Neuron (in vitro differentiated cells): ENCODE measurements around the gene SIGLEC10.
"Not testable (repeated sequence)": the region's sequence is repeated elsewhere in the genome, so short reads cannot be mapped to it uniquely, and the experiment has no call there.

Source experiments
- H2AFZ ChIP-seq: one replicate; pipeline ENCODE4 v1.6.1; 2013; ENCODE audit warnings: low read depth, mild to moderate bottlenecking, inconsistent platforms, low read length, moderate library complexity
- H3K27me3 ChIP-seq: one replicate; pipeline ENCODE4 v1.6.1; 2013; ENCODE audit warnings: low read length; ENCODE audit not compliant: insufficient read depth
- H3K36me3 ChIP-seq: one replicate; pipeline ENCODE4 v1.6.1; 2013; ENCODE audit warnings: low read length; ENCODE audit not compliant: insufficient read depth
- H3K4me1 ChIP-seq: one replicate; pipeline ENCODE4 v1.6.1; 2013; ENCODE audit warnings: low read length; ENCODE audit not compliant: insufficient read depth
- H3K4me3 ChIP-seq: 2 replicates; pipeline ENCODE4 v1.5.1; 2013; ENCODE audit warnings: mild to moderate bottlenecking, low read length, moderate library complexity
- H3K9me3 ChIP-seq: one replicate; pipeline ENCODE4 v1.6.1; 2013; ENCODE audit warnings: low read length

SIGLEC10 gene

GRCh38 chr19:51450730-51451307 lies 33.4 kb upstream of the SIGLEC10 start:
- H3K36me3 ChIP-seq, result no peaks in the 10 kb centered on the region
- H3K27me3 ChIP-seq, result peaks cover 16% of the 10 kb centered on the region
- no peak overlapping the region for H2AFZ ChIP-seq
- H3K4me1 ChIP-seq, result no peaks in the 10 kb centered on the region
- no peaks in the 10 kb centered on the region for H3K9me3 ChIP-seq
- H3K4me3 ChIP-seq, result no peak overlapping the region

GRCh38 chr19:51448411-51449016 lies 31.1 kb upstream of the SIGLEC10 start:
- H3K36me3 ChIP-seq, result no peaks in the 10 kb centered on the region

GRCh38 chr19:51448011-51448410 lies 30.6 kb upstream of the SIGLEC10 start:
- no peaks in the 10 kb centered on the region for H3K9me3 ChIP-seq
- no peak overlapping the region for H3K4me3 ChIP-seq
- H2AFZ ChIP-seq, result no peak overlapping the region
- H3K27me3 ChIP-seq, result peaks cover 7% of the 10 kb centered on the region
- no peaks in the 10 kb centered on the region for H3K36me3 ChIP-seq
- no peaks in the 10 kb centered on the region for H3K4me1 ChIP-seq

More at GRCh38 chr19:51448411-51449016, 31.1 kb upstream of the SIGLEC10 start:
- H3K4me1 ChIP-seq, result no peaks in the 10 kb centered on the region
- H3K27me3 ChIP-seq, result peaks cover 7% of the 10 kb centered on the region
- no peak overlapping the region for H2AFZ ChIP-seq
- H3K9me3 ChIP-seq, result no peaks in the 10 kb centered on the region
- no peak overlapping the region for H3K4me3 ChIP-seq

- H3K27me3 ChIP-seq, H3K36me3 ChIP-seq, H3K9me3 ChIP-seq, H3K4me3 ChIP-seq, H2AFZ ChIP-seq, H3K4me1 ChIP-seq: not testable (repeated sequence)
Observed at GRCh38 chr19:51447510-51447909, 30.1 kb upstream of the SIGLEC10 start.

GRCh38 chr19:51441410-51442390 lies 24.3 kb upstream of the SIGLEC10 start:
- no peak overlapping the region for H3K4me3 ChIP-seq
- H3K4me1 ChIP-seq, result no peaks in the 10 kb centered on the region
- no peak overlapping the region for H2AFZ ChIP-seq
- H3K9me3 ChIP-seq, result no peaks in the 10 kb centered on the region
- H3K27me3 ChIP-seq, result peaks cover 24% of the 10 kb centered on the region
- no peaks in the 10 kb centered on the region for H3K36me3 ChIP-seq

GRCh38 chr19:51440846-51441409 lies 23.5 kb upstream of the SIGLEC10 start:
- Histone ChIP-seq H3K36me3 (no peaks in the 10 kb centered on the region), H3K9me3 (no peaks in the 10 kb centered on the region), H2AFZ (no peak overlapping the region), H3K4me3 (no peak overlapping the region), H3K4me1 (no peaks in the 10 kb centered on the region), H3K27me3 (peaks cover 24% of the 10 kb centered on the region)

GRCh38 chr19:51440052-51440451 lies 22.6 kb upstream of the SIGLEC10 start:
- Histone ChIP-seq H3K9me3 (no peaks in the 10 kb centered on the region), H3K36me3 (no peaks in the 10 kb centered on the region), H3K4me1 (no peaks in the 10 kb centered on the region), H3K4me3 (no peak overlapping the region), H3K27me3 (peaks cover 24% of the 10 kb centered on the region), H2AFZ (no peak overlapping the region)

GRCh38 chr19:51439021-51439465 lies 21.6 kb upstream of the SIGLEC10 start:
- Histone ChIP-seq H2AFZ (no peak overlapping the region), H3K9me3 (no peaks in the 10 kb centered on the region), H3K4me3 (no peak overlapping the region), H3K27me3 (peaks cover 24% of the 10 kb centered on the region), H3K4me1 (no peaks in the 10 kb centered on the region), H3K36me3 (no peaks in the 10 kb centered on the region)

GRCh38 chr19:51434456-51434855 lies 17.0 kb upstream of the SIGLEC10 start:
- no peak overlapping the region for H2AFZ ChIP-seq
- H3K4me3 ChIP-seq, result no peak overlapping the region
- H3K4me1 ChIP-seq, result no peaks in the 10 kb centered on the region
- H3K36me3 ChIP-seq, result no peaks in the 10 kb centered on the region
- H3K9me3 ChIP-seq, result no peaks in the 10 kb centered on the region
- peaks cover 7% of the 10 kb centered on the region for H3K27me3 ChIP-seq

GRCh38 chr19:51433043-51433442 lies 15.6 kb upstream of the SIGLEC10 start:
- no peaks in the 10 kb centered on the region for H3K36me3 ChIP-seq
- no peak overlapping the region for H2AFZ ChIP-seq

GRCh38 chr19:51431124-51431523 lies 13.7 kb upstream of the SIGLEC10 start:
- H3K27me3 ChIP-seq, result peaks cover 11% of the 10 kb centered on the region

More at GRCh38 chr19:51433043-51433442, 15.6 kb upstream of the SIGLEC10 start:
- no peaks in the 10 kb centered on the region for H3K9me3 ChIP-seq
- no peak overlapping the region for H3K4me3 ChIP-seq
- peaks cover 14% of the 10 kb centered on the region for H3K27me3 ChIP-seq
- no peaks in the 10 kb centered on the region for H3K4me1 ChIP-seq

GRCh38 chr19:51430221-51430620 lies 12.8 kb upstream of the SIGLEC10 start:
- H3K4me1 ChIP-seq, result no peaks in the 10 kb centered on the region
- no peaks in the 10 kb centered on the region for H3K36me3 ChIP-seq
- H3K4me3 ChIP-seq, result no peak overlapping the region
- H3K9me3 ChIP-seq, result no peaks in the 10 kb centered on the region
- H3K27me3 ChIP-seq, result peaks cover 14% of the 10 kb centered on the region
- H2AFZ ChIP-seq, result no peak overlapping the region

More at GRCh38 chr19:51431124-51431523, 13.7 kb upstream of the SIGLEC10 start:
- Histone ChIP-seq H3K36me3 (no peaks in the 10 kb centered on the region), H3K4me1 (no peaks in the 10 kb centered on the region), H2AFZ (no peak overlapping the region), H3K9me3 (no peaks in the 10 kb centered on the region), H3K4me3 (no peak overlapping the region)

- H3K9me3 ChIP-seq, result no peaks in the 10 kb centered on the region
- H2AFZ ChIP-seq, result no peak overlapping the region
- H3K4me3 ChIP-seq, result no peak overlapping the region
- no peaks in the 10 kb centered on the region for H3K4me1 ChIP-seq
- no peaks in the 10 kb centered on the region for H3K36me3 ChIP-seq
- peaks cover 14% of the 10 kb centered on the region for H3K27me3 ChIP-seq
Observed at GRCh38 chr19:51427201-51427600, 9.8 kb upstream of the SIGLEC10 start.
